Stimulated activated CD8-positive, alpha-beta memory T cell treated with anti-CD3 and anti-CD28 coated beads, Interleukin-7, amount 100 ng/mL, for 48 hours (primary cell): ENCODE results near the gene SERPINB1.

Source experiments
- DNase-seq, 2 donors: peaks; one replicate each; pipeline ENCODE4 v3.0.0-alpha.2; 2020; ENCODE audit warnings: low read depth in 1 of 2; ENCODE audit errors: extremely low read depth in 1 of 2

Gene SERPINB1

DNA sequence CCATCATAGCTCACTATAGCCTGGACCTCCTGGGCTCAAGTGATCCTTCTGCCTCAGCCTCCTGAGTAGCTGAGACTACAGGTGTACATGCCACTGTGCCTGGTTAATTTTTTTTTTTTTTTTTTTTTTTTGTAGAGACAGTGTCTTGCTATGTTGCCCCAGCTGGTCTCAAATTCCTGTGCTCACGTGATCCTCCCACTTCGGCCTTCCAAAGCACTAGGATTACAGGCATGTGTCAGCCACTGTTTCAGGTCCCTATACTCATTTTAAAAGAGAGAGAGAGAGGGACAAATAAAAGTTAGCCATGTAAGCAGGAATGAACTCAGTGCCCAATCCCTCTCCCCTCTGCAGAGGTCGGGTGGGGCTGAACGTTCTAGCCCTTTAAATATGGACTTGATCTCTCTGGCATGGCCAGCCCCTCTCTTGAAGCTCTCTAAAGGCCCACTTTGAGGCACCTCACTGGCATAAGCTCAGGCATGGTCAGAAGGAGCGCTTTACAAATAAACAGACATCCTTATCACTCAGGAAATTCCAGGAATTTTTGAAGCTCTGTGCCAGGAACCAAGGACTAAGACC lies 9.0 kb upstream of the SERPINB1 start:
- no peak for DNase-seq

DNA sequence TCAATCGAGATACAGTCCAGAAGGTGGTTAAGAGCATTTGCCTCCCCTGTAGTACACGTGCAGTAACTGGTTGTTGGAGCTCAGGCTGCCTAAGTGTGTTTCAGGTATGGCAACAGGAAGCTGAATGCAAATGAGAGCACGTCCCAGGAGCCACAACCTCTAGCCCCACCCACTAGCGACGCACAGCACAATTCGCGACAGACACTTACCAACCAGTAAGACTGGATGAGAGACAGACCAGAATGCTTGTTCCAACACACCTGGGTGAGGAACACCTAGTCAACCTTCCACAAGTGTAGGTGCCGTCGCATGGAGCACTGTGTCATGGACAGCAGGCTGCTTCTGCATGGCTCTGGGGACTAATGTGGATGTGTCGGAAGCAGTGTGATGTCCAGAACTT lies 7.2 kb upstream of the SERPINB1 start:
- DNase-seq, result peak in 1 of 2 donors; percentile 61

DNA sequence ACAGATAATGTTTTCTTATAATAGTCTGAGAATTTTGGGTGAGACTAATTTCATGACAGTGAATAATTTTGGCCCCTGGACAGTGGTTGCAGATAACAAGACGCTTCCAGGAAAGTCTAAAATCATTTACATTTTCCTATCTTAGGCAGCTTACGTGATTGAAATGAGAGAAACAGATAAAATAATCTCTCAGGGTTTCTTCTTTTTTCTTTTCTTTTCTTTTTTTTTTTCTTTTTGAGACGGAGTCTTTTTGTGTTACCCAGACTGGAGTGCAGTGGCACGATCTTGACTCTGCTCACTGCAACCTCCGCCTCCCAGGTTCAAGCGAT lies 4.2 kb upstream of the SERPINB1 start:
- no peak for DNase-seq

DNA sequence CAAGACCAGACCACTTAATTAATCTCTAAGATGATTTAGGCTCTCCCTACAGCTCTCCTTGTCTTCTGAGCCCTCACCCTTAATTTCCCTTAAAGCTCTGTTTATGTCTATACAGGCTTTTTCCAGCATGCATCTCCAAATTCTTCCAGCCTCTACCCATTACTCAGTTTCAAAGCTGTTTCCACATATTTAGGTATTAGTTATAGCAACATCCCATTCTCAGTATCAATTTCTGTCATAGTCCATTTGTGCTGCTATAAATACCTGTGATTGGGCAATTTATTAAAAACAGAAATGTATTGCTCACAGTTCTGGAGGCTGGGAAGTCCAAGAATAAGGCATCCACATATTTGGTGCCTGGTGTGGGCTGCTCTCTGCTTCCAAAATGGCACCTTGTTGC lies 2.3 kb upstream of the SERPINB1 start:
- DNase-seq, result no peak

DNA sequence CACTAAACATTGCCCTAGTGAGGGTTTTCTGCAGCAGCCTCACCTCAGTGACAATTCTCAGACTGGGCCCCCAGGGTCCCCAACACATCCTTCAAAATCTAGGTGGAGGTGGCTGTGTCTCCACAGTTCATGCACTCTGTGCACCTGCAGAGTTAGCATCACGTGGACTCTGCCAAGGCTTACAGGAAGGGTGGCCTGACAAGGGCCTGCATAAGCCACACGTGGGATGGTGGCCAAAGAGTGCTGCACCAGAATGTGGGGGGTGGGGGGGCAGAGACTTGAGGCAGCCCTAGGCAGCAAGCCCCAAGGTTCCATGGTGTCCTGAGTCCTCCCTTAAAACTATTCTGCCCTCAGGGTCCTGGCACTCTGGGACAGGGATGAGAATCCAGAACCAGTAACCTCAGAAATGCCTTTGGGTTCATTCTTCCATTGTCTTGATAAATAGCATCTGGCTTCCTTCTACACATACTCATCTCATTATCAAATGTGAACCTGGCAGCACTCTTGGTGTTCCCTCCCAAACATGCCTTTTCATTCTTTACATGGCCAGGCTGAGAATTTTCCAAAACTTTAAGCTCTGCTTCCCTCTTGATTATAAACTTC lies 1.6 kb upstream of the SERPINB1 start:
- DNase-seq, result no peak

DNA sequence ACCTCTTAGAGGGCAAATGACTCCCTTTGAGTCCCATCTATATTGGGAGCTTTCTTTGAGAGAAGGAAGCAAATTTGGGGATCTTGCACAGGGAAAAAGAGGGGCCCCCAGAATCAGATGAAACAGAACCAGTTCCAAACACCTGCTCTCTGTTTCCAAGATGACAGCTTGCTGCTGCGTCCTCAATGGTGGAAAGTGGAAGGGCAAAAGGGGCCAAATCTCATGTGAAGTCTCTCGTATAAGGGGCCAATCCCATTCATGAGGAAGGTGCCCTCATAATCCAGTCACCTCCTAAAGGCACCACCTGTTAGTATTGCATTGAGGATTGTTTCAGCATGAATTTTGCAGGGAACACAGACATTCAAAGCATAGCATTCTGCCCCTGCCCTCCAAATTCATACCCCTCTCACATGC lies 483 bp upstream of the SERPINB1 start:
- no peak for DNase-seq

DNA sequence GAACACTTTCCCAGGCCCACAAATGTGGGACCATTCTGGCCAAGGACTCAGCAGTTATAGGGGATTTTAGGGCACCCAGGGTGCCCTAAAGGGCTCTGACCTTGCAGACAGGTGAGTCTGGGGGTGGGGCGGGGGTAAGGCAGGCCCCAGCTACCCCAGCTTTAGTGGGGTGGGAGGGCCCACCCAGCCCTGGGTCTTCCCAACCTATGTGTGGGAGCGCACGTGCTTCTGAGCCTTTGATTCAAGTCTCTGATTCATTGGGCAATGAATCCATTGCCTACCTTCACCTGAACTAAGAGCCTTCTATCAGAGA lies 958 bp downstream of the SERPINB1 start:
- DNase-seq, result no peak

DNA sequence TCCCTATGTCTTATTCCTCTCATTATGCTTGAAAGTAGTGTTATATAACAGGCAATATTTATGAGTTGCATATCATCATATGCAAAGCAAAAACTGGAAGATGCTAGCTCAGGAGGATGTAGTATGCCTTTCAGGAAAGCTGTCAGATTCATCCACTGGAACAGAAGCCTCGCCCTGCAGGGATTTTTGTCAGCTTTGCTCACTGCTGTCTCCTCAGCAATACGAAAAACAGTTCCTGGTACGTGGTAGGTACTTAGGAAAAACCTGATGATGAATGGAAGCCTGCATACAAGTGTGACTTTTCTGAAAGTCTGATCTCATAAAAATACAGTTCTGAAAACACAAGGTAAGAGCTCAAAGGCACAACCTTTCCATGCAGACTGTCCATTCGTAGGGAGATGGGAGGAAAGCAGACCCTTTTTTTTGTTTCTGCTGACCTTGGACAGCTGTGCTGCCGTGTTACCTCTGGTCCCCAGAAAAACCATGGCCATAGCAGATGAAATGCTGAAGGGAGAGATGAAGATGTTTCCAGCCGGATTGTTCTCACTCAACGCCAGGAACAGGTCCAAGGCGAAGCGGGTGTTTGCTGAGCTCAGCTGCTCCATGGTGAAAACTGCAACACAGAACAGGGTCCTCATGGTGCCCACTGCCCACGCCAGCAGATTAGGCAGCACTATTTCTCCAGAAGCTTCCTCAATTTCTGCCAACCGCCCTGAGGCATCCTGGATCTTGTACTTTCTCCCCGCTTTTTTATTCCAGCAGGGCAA lies 1.5 kb downstream of the SERPINB1 start:
- DNase-seq, result no peak

DNA sequence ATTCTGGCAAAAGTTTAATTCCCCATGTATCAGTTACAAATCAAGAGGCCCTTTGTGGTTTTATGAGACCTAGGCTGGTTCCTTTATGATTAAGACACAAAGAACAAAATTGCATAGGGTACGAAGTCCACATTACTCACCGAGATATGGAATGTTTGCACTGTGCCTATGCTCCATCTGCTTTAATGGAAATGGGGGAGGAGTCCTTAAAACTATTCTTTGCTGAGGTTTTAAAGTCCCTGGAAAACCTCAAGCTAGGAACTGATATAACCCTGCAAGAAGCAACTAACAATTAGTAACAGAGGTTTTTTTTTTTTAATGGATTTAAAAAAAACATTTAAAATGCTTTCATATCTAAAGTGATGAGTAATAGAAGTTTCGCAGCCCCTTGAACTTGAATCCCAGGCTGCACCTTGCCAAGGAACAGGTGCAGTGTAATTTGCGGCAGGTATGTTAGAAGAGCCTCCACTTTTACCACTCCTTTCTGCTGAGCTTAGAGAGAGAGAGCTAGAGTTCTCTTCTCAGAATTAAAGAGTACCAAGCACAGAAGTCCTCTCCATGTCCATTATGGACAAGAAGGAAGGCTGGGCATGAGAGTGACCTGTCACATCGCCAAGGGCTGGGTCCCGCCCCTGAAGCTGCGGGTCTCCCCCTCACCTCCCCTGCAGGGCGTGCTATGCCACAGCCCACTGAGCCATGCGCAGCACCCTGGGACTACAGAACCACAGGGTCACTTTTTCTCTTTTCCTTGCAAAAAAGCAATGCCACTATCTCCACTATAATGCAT lies 2.3 kb downstream of the SERPINB1 start:
- no peak for DNase-seq

DNA sequence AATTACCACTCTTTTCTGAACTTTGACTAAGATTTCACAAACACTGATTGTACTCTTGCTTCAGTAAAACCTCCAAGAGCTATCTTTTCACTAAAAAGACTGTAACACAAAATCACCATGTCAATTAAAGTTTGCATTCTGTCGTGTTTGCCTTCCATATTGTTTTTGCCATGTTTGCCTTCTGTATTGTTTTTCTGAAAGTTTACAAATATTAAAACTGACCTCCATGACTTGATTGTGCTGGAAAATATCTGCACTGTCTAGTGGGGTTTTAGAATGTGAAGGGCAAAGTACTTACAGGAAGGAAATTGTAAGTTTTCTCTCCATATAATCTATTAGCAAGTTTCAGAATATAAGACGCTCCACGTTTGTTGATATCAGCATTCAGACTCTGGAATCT lies 3.4 kb downstream of the SERPINB1 start:
- no peak for DNase-seq

DNA sequence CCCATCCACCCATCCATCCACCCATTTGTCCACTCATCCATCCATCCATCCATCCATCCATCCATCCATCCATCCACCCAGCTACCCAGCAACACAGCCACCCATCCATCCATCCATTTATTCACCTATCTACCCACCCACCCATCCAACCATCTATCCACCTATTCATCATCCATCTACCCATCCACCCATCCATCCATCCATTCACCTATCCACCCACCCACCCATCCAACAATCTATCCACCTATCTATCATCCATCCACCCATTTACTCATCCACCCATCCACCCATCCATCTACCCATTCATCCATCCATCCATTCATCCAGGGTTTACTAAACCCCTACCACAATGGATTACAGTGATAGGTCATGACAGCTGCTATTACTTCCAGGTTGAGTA lies 7.4 kb downstream of the SERPINB1 start:
- DNase-seq, result no peak

DNA sequence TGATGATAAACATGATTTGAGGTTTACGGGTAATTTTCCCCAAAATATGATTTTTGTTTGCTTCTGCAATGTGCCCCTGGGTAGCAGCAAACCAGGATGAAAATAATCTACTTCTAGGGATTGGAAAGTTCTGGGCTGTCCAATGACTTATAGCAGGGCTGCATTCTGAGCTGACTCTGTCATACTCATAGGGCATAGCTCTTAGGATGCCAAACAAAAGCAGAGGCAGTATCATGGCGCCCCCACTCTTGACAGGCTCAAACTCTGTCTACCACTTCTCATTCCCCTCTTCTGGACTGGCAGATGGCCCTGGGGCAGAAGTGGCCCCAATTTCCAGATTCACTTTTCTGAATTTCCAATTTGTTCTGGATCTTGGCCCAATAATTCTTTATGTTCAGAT lies 10.3 kb downstream of the SERPINB1 start:
- DNase-seq, result no peak

DNA sequence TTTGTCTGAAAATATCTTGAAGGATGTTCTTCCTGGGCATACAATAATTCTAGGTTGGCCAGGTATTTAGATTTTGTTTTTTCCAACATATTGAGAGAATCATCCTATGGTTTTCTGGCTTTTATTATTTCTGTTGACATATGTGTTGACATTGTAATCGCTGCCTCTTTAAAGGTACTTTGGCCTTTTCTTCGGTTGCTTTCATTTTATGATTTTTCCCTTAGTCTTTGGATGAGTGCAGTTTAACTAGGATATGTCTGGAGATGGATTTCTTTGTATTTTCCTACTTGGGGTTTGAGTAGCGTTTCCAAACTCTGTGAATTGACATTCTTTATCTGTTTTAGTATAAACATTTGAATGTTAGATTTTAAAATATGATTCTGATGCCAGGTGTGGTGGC lies 11.5 kb downstream of the SERPINB1 start:
- no peak for DNase-seq

DNA sequence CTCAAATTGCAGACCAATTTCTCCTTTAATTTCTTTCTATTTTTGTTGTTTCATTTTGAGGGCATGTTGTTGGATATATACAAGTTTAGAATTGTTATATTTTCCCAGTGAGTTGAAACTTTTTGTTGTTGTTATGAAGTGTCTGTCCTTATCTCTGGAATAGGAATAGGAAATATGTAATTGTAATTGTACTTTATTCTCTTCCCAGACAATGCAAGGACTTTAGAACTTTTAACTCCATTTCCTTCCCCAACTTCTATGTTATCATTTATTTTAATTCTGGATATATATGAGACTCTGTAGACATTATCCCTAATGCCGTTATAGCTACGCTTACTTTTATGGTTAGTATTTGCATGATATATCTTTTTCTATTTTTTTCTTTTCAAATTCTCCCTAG lies 12.4 kb downstream of the SERPINB1 start:
- DNase-seq, result no peak

DNA sequence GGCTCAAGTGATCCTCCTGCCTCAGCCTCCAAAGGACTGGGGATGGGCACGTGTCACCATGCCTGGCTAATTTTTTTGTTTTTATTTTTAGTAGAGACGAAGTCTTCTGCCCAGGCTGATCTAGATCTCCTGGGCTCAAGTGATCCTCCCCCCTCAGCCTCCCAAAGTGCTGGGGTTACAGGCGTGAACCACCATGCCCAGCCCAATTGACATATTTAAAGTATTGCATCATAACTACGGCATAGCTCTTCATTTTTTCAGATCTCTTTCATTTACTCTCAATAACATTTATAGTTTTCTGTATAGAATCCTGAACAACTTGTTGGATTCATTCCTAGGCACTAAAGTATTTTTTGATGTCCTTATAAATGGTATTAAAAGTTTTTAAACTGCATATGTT lies 13.0 kb downstream of the SERPINB1 start:
- DNase-seq, result no peak

DNA sequence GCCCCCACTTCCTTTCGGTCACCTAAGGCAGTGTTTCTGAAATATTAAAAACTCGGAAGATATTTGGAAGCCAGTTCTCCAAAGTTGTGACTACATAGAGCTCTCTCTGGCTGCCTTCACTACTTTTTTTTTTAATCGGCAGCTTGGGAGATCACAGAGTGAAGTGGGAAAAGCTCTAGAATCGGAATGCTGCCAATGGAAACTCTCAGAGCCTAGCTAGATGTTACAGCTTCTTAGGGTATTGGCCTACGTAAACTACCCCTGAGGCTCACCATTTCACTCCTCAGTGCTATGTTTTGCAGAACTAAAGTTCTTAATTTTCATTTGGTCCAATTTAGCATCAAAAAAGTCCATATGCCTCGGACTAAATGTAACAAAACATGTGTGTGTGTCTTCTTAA lies 14.5 kb downstream of the SERPINB1 start:
- DNase-seq, result no peak

DNA sequence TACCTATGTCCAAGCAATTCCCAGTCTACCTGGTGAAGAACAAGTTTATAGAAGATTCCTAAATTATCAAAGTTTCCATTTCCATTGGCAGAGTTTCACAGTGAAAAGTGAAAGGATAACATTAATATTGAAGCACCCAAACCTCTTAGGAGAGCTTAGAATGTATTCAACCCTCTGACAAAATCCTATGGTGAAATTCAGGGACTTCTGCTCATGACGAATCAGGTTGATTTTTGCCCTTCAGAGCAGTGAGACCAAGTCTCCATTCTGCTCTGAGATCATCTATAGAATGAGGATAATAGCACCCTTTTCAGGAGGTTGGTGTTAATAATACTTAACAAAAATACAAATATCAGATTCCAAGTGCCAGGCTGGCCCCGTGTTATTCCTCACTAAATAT lies 15.5 kb downstream of the SERPINB1 start:
- DNase-seq, result no peak

DNA sequence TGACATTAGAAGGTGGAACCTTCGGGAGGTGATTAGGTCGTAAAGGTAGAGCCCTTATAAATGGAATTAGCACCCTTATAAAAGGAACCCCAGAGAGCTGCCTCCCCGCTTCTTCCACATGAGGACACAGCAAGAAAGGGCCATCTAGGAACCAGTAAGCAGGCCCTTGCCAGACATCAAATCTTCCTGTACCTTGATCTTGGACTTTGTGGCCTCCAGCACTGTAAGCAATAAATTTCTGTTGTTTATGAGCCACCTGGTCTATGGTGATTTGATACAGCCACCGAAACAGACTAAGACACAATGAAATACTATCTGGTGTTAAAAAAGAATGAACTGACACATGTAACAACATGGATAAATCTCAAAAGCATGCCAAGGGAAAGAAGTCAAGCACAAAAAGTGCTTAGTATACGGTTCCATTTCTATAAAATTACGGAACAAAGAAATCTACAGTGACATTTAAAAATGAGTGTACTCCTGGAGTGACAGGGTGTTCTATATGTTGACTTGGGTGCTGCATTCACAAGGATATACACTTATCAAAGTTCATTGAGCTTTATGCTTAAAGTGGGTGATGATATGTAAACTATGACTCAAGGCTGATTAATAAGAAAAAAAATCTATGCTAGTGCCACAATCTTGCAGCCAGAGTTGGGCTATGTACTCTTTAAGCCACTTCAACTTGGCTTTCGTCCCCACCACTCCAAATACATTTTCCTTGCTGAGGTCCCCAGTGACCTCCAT lies 18.4 kb downstream of the SERPINB1 start:
- DNase-seq, result no peak

DNA sequence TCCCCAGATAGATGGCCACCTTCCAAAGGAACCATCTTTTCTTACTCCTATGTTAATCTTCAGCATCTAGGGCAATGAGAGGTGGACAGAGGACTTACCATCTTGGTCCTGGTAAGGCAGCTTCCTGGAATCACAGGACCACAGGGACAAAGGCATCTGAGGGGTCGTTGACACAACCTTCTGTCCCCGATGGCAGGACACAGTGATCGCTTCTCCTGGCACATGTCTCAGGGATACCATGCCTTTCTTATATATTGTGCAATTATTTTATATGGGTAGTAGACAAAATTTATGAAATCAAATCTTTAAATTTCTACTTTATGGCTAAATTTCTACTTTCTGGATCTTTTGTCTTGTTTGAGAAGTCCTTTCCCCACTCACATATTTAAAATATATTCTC lies 20.1 kb downstream of the SERPINB1 start:
- DNase-seq, result no peak

DNA sequence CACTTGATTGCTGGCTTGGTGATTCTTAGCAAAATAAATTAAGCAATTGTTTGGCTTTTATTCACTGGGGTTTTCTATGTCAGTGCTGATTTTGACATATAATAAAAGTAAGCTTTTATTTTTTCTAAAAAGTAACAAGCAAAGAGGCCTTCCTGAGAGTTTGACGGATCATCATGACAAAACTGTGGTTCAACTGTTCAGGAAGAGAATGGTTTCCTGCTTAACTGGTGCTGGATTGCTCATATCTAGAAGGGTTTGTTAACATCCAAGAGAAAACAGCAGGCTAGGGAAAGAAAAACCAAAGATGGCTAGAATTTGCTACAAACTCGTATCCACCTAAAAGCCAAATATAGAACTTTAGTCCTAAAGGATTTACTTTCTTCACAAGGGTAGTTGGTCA lies 21.2 kb downstream of the SERPINB1 start:
- no peak for DNase-seq

DNA sequence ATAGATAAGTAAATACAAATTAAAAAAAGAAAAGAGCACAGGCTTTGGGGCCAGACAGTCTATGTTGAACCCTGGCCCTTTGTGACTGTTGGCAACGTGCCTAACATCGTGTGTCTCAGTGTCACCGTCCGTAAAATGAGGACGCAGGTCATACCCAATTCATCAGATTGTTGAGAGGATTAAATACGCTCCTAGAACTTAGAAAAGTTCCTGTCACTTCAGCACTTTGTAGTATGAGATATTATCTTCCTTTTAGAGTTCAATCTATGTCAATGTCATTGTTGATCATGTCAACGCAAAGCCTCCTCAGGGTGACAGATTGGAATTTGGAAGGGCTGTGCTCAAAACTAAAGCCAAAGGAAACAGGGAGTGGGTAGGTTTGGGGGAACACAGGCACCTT lies 21.7 kb downstream of the SERPINB1 start:
- no peak for DNase-seq
